Stimulated activated CD8-positive, alpha-beta memory T cell treated with anti-CD3 and anti-CD28 coated beads, Interleukin-4, amount 100 ng/mL, for 4 hours (primary cell): Measurements from ENCODE around the gene LMO4.

Experiments used
- DNase-seq, 2 donors: peaks; one replicate each; pipeline ENCODE4 v3.0.0-alpha.2; 2020; ENCODE audit warnings: low read depth in 2 of 2, low spot score in 1 of 2

The LMO4 gene

DNA sequence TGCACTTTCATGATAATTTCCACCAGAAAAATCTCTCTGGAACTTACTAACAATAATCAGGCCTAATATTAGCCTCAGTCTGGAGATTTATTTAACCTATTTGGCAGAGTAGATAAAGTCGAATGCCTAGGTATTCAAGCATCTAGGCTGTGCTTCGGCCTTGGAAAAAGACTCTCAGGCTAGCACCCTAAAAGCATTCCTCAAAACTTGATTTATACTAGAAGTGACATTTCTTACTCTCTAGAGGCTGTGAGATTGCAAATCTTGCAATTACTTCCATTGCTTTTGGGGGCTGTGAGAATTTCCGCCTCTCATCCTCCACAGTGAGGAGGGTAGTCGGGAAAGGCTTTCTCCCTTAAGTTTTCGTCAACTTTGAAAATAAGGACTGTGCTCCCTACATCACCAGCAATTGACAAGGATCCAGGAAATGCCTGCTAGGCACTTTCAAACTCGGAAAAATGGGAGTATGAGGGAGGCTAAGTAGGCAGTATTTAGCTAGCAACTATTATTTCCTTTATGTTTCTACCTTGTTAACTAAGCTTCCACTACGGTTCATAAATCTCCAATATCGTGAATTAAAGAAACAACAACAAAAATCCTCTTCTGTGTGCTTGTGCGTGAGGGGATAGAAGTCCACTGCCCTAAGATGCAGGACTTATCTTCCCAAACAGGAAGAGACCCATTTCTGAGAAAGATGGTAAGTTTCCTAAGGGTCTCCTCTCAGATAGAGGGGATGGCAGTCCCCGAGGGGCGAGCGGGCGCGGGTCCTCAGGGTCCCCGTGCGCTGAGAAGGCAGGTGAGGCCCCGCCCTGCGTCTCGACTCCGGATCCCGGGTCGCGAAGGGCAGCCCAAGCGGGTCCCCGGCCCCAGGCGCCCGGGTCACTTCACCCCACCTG, 1.1 kb upstream of the LMO4 start:
- DNase-seq: no peak

DNA sequence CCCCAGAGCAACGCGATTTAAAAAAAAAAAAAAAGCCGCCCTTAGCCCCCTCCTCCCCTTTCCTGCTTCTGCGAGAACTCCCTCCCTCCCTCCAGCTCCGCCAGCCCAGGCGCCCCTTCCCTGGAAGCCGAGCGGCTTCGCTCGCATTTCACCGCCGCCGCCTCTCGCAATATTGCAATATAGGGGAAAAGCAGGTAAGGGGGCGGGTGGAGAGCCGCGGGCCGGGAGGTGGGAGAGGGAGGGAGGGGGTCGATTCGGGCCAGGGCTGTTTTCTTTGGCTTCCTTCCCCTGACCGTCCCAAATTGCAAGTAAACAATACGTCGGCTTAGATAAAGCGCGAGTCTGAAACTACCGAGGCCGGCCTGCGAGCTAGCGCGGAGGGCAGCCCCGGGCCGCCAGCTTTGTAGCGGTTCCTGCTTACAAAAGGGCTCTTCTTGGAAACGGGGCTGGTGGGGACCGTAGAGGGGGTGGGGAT, 408 bp downstream of the LMO4 start:
- DNase-seq: no peak

DNA sequence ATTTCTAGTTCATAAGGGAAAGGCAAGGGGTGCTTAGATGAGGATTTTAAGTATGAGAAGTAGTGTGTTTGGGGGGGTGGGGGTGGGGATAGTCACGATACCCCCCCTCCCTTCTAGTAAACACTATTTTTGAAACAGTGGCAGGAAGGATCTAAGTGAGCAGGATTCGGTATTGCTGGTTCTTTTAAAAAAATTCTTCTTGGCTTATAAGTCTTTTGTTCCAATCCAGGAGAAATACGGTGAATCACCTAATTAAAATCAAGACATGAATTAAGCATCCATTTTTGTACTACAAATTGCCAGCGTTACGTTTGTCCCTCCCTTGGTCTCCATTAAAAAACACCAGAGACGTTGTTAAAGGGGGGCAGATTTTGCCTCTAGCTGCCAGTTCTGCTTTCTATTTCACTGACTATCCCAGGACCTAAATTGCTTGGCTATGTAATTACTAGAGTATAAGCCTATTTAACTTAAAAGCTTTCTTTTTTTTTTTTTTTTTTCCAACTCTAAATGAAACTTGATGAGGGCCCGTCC, 911 bp downstream of the LMO4 start:
- DNase-seq: no peak

DNA sequence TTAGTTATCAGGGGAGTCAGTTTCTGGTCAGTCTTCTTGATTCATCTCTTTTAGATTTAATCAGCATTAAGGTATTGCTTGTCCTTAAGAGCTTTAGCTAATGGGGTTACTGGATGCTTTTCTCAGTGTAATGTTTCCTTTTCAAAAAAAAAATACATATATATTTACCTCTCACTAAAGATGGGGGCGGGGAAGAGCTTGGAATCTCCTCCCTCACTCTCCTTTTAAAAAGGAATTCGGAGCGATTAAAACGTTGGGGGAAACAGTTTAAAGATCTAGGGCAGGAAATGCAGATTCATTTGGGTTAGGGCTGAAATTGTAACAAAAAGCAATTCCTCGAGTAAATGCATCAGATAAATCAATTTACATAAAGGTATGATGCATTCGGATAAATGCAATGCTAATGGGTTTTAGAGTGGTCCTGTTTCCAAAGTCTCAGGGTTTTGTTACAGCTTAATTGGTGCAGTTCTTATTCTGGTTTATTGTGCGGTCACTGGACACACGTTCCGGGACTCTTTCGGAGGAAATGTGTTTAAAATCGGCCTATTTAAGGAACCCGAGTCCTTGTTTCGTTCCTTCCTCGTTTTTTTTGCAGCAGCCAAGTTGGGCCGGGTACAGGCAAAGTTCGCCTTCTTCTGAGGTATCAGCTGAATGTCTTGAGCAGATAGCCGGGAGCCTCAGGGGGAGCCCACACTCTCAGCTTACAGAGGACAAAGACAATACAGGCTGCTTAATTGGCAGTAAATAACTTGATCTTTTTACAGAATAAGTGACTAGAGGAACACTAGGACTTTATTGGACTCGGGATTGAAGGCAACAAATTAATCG, 1.6 kb downstream of the LMO4 start:
- DNase-seq: no peak

DNA sequence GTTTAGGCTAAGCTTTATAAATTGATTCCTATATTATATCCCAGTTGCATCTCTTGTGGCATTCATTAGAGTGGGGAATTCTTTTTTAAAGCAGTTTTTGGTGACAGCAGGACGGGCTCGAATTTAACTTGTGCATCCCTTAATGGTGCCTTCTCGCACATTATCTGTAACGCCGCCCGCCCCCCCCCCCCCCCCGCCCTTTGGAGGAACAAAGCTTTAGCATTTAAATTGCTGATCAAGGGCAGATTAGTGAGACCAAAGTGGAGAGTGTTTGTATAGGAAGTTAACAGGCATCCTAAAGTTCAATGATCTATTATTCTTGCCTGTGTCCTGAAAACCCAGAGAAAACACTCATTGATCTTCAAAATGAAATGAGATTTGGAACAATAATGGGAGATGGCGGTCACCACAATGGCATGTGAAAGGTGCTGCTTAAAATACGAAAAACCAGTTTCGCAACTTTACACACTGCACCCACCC, 2.2 kb downstream of the LMO4 start:
- DNase-seq: no peak

DNA sequence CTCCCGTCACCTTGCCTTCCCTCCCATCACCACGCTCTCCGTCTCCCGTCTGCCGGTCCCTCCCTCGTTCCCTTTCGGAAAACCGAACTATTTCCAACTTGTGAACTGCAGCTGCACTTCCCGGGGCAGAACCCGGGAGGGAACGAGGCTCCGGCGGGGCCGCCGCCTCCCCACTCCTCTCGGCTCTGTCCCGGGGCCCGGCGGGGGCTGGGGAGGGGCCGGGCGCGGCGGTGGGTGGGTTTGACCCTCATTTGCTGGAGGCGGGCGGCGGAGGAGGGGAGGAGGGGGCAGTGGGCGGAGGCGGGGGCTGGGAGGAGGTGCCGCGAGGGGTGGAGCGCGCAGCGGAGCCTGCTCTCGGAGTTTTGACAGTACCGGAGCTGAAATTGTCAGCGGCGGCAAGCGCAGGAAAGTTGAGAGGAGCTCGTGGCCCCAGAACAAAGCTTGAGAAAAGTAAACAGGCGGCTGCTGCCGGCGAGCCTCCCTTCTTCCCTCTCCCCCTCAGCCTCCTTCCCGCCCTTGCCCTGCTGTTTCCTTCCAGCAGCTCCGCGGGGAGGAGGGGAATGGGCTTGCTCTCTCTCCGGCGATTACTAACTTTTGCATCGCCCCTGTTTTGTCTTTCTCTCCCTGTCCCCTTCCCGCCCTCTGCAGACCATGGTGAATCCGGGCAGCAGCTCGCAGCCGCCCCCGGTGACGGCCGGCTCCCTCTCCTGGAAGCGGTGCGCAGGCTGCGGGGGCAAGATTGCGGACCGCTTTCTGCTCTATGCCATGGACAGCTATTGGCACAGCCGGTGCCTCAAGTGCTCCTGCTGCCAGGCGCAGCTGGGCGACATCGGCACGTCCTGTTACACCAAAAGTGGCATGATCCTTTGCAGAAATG, 2.9 kb downstream of the LMO4 start:
- DNase-seq: peak; percentile 28 to 43

DNA sequence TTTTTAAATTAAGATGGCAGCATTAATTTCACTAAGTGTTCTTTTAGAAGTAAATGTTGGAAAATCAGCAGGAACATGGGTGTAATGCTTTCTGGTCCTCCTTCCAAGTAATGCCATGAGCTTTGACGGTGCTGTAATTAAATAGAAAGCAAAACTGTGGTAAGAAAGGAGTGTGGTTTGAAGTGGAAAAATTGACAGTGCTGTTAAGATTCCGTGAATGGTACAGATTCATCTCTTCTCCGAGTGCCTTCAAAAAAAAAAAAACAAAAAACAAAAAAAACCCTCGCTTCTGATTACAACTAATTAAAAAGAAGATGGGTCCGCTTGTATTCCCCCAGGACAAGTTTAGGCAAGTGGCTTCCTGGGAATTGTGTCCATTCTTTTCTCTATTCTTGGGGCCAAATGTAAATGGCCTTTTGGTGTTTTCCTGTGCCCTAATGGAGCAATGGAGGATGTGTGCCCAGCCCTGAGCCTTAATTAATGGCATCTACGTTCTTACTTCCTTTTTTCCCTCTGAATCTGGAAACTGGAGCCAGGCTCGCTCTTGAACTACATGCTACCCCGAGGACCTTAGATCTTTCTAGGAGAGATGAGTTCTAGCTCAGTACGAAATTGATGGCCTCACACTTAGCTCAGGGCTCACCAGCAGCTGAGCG, 5.1 kb downstream of the LMO4 start:
- DNase-seq: no peak

DNA sequence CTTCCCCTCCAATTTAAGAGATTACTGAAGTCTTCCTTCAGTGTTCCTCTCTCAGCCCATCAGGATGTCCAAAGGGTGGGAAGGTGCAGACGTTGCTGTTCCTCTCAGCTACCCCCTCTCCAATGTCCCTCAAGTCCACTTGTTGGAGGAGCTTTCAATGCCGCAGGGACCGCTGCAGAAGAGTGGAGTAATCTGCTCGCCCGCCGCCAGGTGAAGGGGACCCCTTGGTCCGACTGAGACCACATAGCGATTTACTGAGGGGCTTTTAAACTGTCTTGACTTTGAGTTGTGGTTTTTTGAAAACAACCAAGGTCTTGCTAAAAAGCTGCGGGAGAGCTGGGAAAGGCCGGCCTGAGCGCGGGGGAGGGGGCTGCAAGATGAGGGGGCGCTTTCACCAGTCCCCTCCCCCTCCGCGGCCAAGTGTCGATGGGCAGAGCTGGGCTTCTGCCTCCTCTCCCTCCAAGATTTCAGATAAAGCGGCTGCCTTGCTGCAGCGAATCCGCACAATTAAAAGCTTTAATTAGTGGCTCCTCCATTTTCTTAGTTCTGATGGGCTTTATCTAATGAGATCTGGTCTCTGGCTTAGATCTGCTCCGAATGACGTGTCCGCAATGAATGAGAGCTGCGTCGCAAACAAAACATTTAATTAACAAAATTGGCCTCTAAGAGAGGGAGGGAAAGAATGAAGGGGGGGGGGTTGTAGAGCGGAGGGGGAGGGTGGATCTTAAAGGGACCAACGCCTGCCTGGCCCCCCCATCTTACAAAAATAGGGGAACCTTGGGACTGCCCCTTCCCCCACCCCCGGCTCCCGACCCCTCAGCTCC, 5.9 kb downstream of the LMO4 start:
- no peak for DNase-seq

DNA sequence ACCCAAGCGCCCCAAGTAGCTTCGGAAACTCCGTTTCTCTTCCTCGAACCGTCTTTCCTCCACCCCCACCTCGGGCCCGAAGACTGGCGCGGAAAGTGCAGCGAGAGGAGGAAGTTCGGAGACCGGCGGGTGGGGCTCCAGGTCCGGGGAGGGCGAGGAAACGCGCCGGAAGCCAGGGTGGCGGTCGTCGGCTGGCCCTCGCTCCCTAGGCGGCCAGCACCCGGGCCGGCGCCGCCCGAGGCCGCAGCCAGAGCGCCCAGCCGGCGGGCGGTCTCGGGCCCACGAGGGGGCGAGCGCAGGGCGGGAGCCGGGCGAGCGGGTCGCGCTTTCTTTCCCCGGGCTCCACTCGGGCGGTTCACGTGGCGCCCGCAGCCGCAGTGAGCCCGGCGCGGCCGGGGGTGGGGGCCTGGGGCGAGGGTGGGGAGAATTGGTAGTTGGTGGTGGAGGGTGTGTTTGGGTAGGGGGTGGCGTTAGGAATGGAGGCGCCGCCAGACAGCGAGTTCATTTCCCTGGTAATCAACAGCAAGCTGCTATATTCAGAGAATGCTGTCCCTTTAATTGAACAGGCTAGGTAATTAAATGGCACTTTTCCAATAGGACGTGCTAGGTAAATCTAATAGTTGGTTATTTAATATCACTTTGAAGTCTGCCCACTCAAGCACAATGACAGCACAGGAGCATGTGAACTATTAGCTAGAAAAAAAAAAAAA, 6.7 kb downstream of the LMO4 start:
- peak; percentile 32 to 46 for DNase-seq

DNA sequence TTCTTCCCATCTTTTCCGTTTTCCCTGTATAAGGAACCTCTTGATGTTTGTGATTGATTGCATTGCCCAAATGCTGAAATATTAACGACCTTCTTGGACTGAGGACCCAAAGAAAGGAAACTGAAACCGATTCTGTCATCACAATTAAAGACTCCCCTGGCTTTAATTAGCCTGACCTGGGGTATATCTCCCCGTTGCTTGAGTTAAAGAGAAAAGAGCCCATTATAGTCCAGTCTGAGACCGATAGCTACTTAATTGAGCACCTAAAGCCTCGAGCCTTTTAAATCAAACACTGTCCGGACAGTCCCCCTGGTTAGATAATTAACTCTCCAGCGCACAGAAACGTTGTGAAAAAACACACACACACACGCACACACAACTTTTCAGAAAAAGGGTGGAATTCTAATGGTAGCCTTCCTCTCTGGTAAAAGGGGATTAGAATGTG, 8.0 kb downstream of the LMO4 start:
- no peak for DNase-seq

DNA sequence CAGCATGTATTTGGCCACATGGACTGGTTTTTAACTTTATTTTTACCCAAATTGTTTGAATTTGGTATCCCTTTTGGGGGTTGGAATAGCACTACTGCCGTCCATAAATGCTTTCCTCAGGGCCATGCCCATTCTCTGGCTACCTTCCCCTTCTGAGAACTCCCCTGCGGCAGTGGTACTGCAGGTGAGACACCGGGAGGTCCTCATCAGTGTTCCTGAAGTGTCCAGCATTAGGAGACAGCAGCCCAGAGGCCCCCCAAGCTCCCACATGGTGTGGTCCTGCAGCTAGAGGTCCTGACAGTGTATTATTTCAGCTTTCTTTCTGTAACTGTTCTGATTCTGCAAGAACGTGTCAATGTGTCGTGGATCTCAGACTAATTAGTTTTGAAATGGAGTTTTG, 8.9 kb downstream of the LMO4 start:
- no peak for DNase-seq

DNA sequence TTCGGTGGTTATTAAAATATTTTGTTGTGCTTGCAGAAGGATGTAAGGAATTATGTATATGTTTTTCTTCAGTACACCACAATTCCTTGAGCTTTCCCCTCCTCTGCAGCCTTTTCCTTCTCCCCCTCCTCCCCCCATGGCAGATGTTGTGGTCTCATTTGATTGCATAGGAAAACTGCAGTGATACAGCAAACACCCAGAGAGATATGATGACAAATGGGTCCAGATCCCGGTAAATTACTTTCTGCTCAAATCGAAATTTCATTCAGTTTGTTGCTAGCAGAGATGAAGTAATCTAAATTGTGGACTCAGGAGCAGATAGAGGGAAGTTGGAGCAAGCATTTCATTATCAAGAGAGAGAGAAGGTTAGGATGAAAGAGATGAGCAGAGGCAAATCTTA, 9.9 kb downstream of the LMO4 start:
- no peak for DNase-seq

DNA sequence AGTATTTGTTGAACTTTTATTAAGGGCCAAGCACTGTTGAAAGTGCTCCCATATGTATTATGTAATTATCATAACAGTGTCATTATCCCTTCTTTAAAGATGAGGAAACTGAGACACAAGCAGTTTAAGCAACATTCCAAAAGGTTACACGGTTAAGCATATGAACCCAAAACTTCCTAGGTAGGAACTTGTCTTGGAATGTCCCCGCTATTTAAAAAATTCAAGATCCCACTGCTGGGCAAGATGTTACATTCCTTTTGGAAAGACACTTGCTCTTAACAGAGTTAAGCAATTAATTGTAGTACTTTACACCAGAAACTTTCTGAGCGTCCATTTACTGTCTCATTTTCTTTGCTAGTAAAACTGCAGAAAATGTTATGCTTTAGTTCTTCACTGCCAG, 15.6 kb downstream of the LMO4 start:
- no peak for DNase-seq

DNA sequence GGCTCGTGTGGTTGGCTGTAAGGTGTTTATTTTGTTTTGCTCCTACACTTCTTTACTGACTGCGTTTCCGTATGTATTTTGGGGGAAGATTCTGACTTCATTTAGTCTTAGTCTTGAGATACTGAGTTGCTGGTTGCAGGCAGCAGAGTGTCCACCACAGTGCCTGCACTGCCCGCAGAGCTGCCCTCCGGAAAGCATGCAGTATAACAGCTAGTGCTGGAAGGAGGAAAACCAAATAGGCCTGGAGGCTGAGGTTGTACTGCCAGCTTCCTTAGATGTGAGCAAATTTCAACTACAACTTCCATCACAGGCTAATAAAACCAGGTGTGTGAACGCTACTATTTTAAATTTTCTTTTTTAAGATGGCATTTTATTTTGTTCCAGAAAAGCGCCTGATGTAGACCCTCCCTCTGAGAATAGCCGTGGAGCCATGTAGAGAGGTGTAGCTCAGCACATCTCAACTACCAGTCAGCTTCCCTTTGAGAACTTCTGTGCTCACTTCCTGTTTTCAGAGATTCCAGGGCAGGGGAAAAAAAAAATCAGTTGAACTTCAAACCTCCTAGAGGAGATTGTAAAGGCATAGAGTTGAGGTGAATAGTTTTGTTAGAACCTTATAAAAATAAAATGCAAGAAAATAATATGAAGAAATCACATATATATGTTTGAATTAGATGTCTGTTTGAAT, 17.6 kb downstream of the LMO4 start:
- no peak for DNase-seq

DNA sequence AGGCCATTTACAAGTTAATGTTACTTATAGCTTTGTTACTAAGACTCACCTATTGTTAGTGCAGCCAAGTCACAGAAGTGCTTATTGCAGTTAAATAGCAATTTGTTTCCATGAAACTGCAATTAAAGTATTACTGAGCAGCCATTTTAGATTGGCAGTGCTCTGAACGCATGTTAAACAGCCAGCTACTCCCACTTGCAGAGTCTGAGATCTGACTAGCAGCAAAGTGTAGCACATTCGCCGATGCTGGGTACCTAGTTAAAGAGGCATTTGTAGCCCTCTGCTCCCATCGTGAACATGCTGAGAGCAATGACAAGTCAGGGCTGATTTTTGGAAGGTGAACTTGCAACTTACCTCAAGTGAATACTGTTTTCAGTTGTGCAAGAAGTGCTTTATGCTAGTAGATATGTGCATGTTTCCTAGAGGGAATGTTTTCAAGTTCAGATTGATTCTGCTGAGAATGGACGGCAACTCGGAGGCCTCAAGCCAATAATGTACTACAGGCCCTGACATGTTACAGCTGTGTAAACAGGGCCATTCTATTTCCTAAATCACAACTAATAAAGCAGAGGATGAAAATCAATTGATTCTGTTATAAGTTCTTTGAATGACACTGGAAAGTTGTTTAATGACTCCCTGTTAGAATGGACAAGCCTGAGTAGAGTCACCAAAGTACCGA, 19.8 kb downstream of the LMO4 start:
- no peak for DNase-seq

DNA sequence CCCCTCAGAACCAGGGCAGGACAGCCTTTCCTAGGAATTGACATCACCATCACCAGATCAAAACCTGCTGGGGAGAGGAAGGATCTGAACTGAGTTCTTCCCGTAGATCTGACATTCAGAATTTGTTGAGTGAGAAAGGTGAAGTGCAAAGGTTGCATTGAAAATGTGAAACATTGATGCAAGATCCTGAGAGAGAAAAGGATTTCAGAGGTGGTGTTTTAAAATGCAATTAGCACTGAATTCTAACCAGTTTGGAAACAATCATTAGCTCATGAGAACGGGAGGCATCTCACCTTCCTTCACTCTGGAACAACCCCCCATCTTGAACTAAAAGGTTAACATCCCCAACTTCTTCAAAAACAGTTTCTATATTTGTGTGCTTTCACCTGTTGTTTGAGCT, 20.4 kb downstream of the LMO4 start:
- DNase-seq: no peak

DNA sequence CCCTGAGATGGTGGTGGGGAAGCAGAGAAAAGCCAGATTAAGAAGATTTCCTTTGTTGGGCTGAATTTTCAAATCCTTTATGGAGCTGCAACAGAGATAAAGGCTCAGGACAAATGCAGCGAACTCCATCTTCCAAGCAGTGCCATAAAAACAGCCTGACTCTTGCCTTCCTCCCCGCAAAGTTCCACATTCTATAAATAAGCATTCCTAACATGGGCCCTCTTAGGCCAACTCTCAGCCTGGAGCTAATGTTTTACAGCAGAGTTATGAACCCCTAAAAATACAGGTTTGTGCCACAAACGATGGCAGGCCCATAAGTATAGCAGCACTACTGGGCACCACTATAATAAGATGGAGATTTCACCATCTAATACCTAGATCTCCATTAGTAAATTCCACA, 27.2 kb downstream of the LMO4 start:
- no peak for DNase-seq

DNA sequence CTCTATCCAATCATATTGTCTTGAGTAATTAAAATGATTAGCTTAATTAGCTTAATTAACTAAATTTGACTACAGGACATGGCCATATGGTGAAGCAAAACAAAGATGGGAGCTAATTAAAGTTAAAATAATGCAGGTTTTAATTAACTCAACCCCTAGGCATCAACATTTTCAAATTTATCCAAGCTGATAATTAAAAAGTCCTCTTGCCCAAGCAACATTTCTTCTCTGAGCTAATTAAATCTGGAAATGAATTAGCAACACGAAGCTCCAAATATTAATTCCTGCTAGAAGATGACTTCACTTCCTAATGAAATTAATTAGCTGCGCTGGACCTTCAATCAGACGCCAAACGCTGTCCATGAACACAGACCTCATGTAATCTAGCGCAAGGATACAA, 27.9 kb downstream of the LMO4 start:
- DNase-seq: no peak
